ENCODE results near the gene E2F3.

Gene E2F3

GRCh38 chr6:20538131-20538662 lies 136.5 kb downstream of the E2F3 start:
- DNase-seq, result no peak

DNA sequence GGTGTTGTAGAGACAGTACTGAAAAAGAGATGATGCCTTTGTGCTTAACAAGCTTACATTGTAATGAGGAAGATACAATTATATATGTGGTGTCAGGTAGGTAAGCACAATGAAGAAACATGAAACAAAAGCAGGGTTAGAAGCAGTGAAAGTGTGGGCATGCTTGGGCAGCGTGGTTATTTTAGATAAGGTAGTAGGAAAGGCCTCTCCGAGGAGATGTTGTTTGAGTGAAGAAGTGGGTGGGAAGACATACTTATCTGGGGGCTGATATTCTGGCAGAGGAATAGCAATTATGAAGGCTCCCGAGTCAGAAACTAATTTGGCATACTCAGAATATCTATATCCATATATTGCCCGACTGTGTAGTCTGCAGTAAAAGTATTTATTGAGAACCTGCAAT lies 137.2 kb downstream of the E2F3 start:
- DNase-seq, result no peak

DNA sequence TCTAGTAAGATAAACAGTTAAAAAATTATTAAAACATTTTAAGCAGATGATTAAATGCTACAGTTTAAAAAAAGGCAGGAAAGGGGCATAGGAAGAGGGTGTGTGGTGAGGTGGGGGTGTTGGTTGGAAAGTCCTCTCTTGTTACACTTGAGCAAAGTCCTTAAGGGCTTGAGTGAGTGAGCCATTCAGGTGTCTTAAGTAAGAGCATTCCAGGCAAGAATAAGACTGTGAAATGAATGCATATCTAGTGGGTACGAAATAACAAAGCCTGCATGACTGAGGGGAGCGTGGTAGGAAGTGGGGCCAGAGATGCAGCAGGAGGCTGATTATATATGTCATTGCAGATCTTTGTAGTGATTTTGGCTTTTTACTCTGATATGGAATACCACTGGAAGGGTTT lies 137.7 kb downstream of the E2F3 start:
- no peak for DNase-seq

DNA sequence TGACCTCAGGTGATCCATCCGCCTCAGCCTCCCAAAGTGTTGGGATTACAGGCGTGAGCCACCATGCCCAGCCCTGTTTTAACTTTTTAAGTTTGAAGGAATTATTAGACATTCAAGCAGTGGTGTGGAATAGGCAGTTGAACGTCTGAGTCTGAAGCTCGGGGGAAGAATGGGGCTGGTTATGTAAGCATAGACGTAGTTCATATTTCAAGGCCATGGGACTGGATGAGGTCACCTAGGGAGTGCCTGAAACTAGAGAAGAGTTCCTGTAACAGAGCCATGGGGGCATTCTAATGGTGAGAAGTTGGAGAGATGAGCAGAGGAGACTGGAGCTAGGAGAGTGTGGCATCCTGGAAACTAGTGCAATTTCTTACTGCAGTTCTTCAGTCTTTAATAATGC lies 139.0 kb downstream of the E2F3 start:
- DNase-seq, result peak; percentile 10

DNA sequence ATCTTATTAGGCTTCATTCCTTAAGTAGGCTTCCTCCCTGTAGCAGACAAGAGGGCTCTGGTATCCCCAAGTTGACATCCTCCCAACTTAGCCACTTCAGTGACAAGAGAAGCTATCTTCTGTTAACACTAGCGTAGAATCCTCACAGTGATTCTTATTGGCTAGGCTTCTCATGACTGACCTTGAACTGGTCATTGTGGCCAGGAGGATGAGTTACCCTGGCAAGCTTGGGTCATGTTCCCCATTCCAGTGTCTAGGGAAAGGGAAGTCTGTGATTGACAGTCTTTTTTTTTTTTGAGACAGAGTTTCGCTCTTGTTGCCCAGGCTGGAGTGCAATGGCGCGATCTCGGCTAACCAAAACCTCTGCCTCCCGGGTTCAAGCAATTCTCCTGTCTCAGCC lies 139.7 kb downstream of the E2F3 start:
- no peak for DNase-seq

GRCh38 chr6:20542927-20543602 lies 141.4 kb downstream of the E2F3 start:
- DNase-seq, result peak; percentile 91
